Gastroesophageal sphincter (tissue), 4 donors: ENCODE measurements around the gene RPA1. TPM values are rescaled to one million over a fixed set of nuclear protein-coding genes. Genes with fewer than 3 reads are reported as not detected.
"Not testable (repeated sequence)": the region's sequence is repeated elsewhere in the genome, so short reads cannot be mapped to it uniquely, and the experiment has no call there.

Experiments used
- ATAC-seq: fragments of 150-250 bp; one replicate; pipeline ENCODE4 v1.9.1; 2016; ENCODE audit warnings: mild to moderate bottlenecking, moderate library complexity
- H3K27ac ChIP-seq, 4 donors: fragments of 200-600 bp; sonication (generic) in 3 of 4; 1 replicate in 3 of 4; 2 replicates in 1 of 4; pipeline ENCODE4 v1.5.1; 2016 to 2019
- H3K27me3 ChIP-seq: fragments of 200-600 bp; sonication (generic); one replicate; pipeline ENCODE4 v1.5.1; 2019
- H3K36me3 ChIP-seq, 2 donors: fragments of 200-600 bp; sonication (generic); one replicate each; pipeline ENCODE4 v1.5.1; 2019; ENCODE audit warnings: control low read depth in 1 of 2
- H3K4me1 ChIP-seq, 3 donors: fragments of 200-600 bp; sonication (generic); 1 replicate in 2 of 3; 2 replicates in 1 of 3; pipeline ENCODE4 v1.5.1; 2016 to 2019; ENCODE audit warnings: control low read depth in 2 of 3
- H3K4me3 ChIP-seq, 2 donors: fragments of 200-600 bp; sonication (generic); one replicate each; pipeline ENCODE4 v1.5.1; 2019; ENCODE audit warnings: mild to moderate bottlenecking in 1 of 2, moderate library complexity in 1 of 2
- H3K9me3 ChIP-seq, 3 donors: fragments of 200-600 bp; sonication (generic); one replicate each; pipeline ENCODE4 v1.5.1; 2017 to 2019; ENCODE audit warnings: control low read depth in 2 of 3
- CTCF ChIP-seq, 4 experiments: fragments of 200-600 bp in 2 of 4; fragments of 450-650 bp in 2 of 4; sonication (generic) in 1 of 4; IDR thresholded peaks; one replicate each; pipeline ENCODE4 v1.5.1; 2017 to 2019; ENCODE audit warnings: antibody characterized with exemption in 4 of 4, mild to moderate bottlenecking in 2 of 4, moderate library complexity in 2 of 4
- EP300 ChIP-seq: sonication (generic); formaldehyde crosslinking; IDR thresholded peaks from one replicate; pipeline ENCODE4 v1.6.1; 2017; ENCODE audit warnings: antibody characterized with exemption, mild to moderate bottlenecking
- POLR2A ChIP-seq, 2 donors: fragments of 450-650 bp; IDR thresholded peaks; one replicate each; pipeline ENCODE4 v1.6.1; 2017; ENCODE audit warnings: antibody characterized with exemption in 2 of 2, mild to moderate bottlenecking in 2 of 2, moderate library complexity in 1 of 2
- POLR2AphosphoS5 ChIP-seq: sonication (generic); formaldehyde crosslinking; IDR thresholded peaks from one replicate; pipeline ENCODE4 v1.6.1; 2017; ENCODE audit warnings: antibody characterized with exemption
- WGBS, 2 donors: methylation state at CpG; one replicate each; pipeline ENCODE4 v1.1.5; 2018; ENCODE audit warnings: low coverage in 1 of 2; 5-methylcytosine and 5-hydroxymethylcytosine counted together
- total RNA-seq, 4 donors: library from RNA; depleted of rRNA; stranded (reverse); fragments of >200 nt; gene quantifications; one replicate each; pipeline ENCODE4 v1.1.0, GENCODE V29; 2016

The RPA1 gene
- total RNA-seq, 4 donors from 2014 or later: 22.0 to 33.0 (median 25.2) TPM

DNA sequence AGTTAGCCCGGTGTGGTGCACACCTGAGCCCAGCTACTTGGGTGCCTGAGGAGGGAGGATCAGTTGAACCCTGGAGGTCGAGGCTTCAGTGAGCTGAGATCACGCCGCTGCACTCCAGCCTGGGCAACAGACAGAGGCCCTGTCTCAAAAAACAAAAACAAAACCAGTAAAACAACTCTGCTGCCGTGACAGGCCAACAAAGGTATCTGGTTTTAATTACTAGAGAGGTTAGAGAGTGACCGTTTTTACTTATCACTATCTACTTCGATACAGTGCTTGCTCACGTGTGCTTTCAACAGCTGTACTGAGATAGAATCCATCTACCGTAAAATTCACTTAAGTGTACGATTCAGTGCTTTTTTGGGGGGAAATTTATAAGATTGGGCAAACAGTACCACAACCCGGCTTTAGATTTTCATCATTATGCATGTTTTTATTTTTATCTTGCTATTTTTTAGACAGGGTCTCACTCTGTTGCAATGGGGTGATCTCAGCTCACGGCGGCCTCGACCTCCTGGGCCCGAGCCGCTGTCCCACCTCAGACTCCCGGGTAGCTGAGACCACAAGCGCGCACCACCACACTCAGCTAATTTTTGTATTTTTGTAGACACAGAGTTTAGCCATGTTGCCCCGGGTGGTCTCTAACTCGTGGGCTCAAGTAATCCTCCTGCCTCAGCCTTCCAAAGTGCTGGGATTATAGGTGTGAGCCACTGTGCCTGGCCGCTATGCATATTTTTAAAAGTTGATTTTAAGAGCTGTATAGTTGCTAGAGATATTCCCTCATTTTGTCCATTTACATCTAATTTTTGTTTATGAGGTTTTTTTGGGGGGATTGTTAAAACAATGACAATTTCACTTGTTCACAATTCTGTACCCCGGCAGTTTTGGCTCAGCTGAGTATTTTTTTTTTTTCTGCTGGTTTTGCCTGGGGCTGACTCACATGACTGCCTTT lies 37.0 kb upstream of the RPA1 start:
- TF ChIP-seq POLR2A (IDR thresholded peaks at IDR 0.05) (no peak), CTCF (IDR thresholded peaks at IDR 0.05) (no peak), POLR2AphosphoS5 (no peak)
- Histone ChIP-seq H3K27me3 (no peaks in the 10 kb centered on the region), H3K36me3 (peaks cover 0 to 12% of the 10 kb centered on the region in 2 donors), H3K9me3 (no peaks in the 10 kb centered on the region), H3K27ac (no peak overlapping the region), H3K4me1 (peaks cover 0 to 23% (median 7%) of the 10 kb centered on the region in 3 donors), H3K4me3 (no peak overlapping the region)
- no peak for ATAC-seq
- 78 to 83% methylated on average over 13 to 22 of the region's 23 CpGs for WGBS, 2 donors

DNA sequence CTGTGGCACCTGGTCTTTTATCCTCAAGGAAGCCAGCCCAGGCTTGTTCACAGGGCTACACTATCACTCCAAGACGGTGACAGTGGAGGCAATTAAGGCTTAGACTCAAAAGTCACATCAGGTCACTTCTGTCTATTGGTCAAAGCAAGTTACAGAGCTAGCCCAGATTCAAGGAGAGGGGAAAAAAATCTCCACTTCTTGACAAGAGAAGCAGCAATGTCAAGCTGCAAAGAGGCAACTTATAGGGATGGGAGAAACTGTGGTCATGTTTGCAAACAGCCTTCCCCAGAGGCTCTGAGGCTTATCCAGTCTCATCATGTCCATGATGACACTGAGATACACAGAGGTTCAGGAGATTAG lies 36.4 kb upstream of the RPA1 start:
- Histone ChIP-seq H3K36me3 (peaks cover 0 to 12% of the 10 kb centered on the region in 2 donors), H3K27me3 (no peaks in the 10 kb centered on the region), H3K27ac (no peak overlapping the region), H3K4me3 (no peak overlapping the region), H3K9me3 (no peaks in the 10 kb centered on the region), H3K4me1 (peaks cover 0 to 22% (median 7%) of the 10 kb centered on the region in 3 donors)
- TF ChIP-seq EP300 (no peak), POLR2A (IDR thresholded peaks at IDR 0.05) (no peak), POLR2AphosphoS5 (no peak), CTCF (IDR thresholded peaks at IDR 0.05) (no peak)
- no peak for ATAC-seq
- 64 to 83% methylated on average over 1 of the region's 1 CpG for WGBS, 2 donors

DNA sequence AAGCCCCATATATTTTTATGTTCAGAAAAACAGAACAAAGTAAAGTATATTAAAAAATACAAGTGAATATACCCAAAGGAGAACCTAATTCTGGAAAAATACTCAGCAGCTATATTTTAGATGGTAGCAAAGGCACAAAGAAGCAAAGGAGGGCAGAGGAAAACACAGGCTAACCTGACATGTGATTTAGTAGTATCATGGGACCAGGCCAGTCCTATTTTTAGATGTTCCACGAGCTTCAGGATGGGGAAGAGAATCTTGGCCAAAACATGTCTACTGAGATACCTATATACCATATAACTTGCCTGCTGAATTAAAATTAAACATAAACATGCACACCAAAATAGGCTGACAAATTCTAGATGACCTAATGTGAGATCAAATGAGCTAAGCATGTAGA lies 33.0 kb upstream of the RPA1 start:
- Histone ChIP-seq H3K4me1 (peaks cover 0 to 22% (median 7%) of the 10 kb centered on the region in 3 donors), H3K9me3 (no peaks in the 10 kb centered on the region), H3K36me3 (peaks cover 0 to 30% of the 10 kb centered on the region in 2 donors), H3K27ac (peak overlapping the region; percentile 11 to 72 (median 62)), H3K4me3 (no peak overlapping the region), H3K27me3 (no peaks in the 10 kb centered on the region)
- WGBS, 2 donors: 0% methylated on average over 1 of the region's 1 CpG
- no peak for TF ChIP-seq CTCF (IDR thresholded peaks at IDR 0.05)
- peak; percentile 27 for TF ChIP-seq POLR2AphosphoS5
- no peak for TF ChIP-seq EP300
- peak; percentile 74 for ATAC-seq

GRCh38 chr17:1797323-1797722 lies 32.5 kb upstream of the RPA1 start:
- 68 to 78% methylated on average over 2 of the region's 3 CpGs for WGBS, 2 donors
- ATAC-seq: no peak
- no peaks in the 10 kb centered on the region for H3K9me3 ChIP-seq
- peak overlapping the region in 3 of 4 donors; percentile 62 to 72 (median 70) for H3K27ac ChIP-seq
- peaks cover 0 to 22% (median 7%) of the 10 kb centered on the region in 3 donors for H3K4me1 ChIP-seq
- no peaks in the 10 kb centered on the region for H3K27me3 ChIP-seq
- TF ChIP-seq CTCF (IDR thresholded peaks at IDR 0.05) (no peak), POLR2AphosphoS5 (no peak), POLR2A (IDR thresholded peaks at IDR 0.05) (no peak), EP300 (no peak)
- peaks cover 0 to 30% of the 10 kb centered on the region in 2 donors for H3K36me3 ChIP-seq
- no peak overlapping the region for H3K4me3 ChIP-seq

DNA sequence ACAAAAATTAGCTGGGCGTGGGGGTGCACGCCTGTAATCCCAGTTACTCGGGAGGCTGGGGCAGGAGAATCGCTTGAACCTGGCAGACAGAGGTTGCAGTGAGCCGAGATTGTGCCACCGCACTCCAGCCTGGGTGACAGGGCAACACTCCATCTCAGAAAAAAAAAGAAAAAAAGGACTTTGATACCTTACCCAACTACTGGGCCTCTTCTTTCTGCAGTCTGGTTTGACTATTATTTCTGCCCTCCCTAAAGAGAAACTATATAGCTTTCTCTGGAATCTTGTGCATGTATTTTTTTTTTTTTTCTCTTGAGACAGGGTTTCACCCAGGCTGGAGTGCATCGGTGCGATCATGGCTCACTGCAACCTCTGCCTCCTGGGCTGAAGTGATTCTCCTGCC lies 32.0 kb upstream of the RPA1 start:
- WGBS, 2 donors: 81 to 89% methylated on average over 3 to 6 of the region's 8 CpGs
- H3K4me3 ChIP-seq, H3K9me3 ChIP-seq, ATAC-seq, H3K27me3 ChIP-seq: not testable (repeated sequence)
- Histone ChIP-seq H3K27ac (peak overlapping the region in 2 of 4 donors; percentile 70 to 72), H3K4me1 (peaks cover 0 to 22% (median 7%) of the 10 kb centered on the region in 3 donors), H3K36me3 (peaks cover 0 to 31% of the 10 kb centered on the region in 2 donors)
